GM23338 (cell line): ENCODE data around the gene ETV1. TPM values are rescaled to one million over a fixed set of nuclear protein-coding genes. Genes with fewer than 3 reads are reported as not detected.

ENCODE experiments used
- ATAC-seq: fragments of 200-7000 bp; cut with Tn5 transposase; 3 replicates; pipeline ENCODE4 v1.9.1; 2020
- DNase-seq: peaks from one replicate; pipeline ENCODE4 v3.0.0-alpha.2; 2015; ENCODE audit warnings: low spot score
- H2AFZ ChIP-seq: fragments of 200-600 bp; sonication (generic); 2 replicates; pipeline ENCODE4 v1.8.0; 2016; ENCODE audit warnings: antibody characterized with exemption, mild to moderate bottlenecking, moderate library complexity
- H3F3A ChIP-seq: fragments of 200-600 bp; sonication (generic); replicated peaks from 2 replicates; pipeline ENCODE4 v1.8.0; 2017; ENCODE audit warnings: antibody characterized with exemption, mixed run types, low read depth
- H3K27ac ChIP-seq: fragments of 200-600 bp; sonication (generic); 2 replicates; pipeline ENCODE4 v1.6.1; 2016; ENCODE audit warnings: low read depth
- H3K27me3 ChIP-seq: fragments of 200-600 bp; sonication (generic); 2 replicates; pipeline ENCODE4 v1.8.0; 2016; ENCODE audit warnings: mild to moderate bottlenecking, mixed run types, moderate library complexity; ENCODE audit not compliant: insufficient read depth
- H3K36me3 ChIP-seq: fragments of 200-600 bp; sonication (generic); 2 replicates; pipeline ENCODE4 v1.8.0; 2016; ENCODE audit warnings: mild to moderate bottlenecking; ENCODE audit not compliant: insufficient read depth
- H3K4me1 ChIP-seq: fragments of 200-600 bp; sonication (generic); 2 replicates; pipeline ENCODE4 v1.8.0; 2016; ENCODE audit warnings: mild to moderate bottlenecking, moderate library complexity; ENCODE audit not compliant: insufficient read depth
- H3K4me2 ChIP-seq: fragments of 200-600 bp; sonication (generic); 2 replicates; pipeline ENCODE4 v1.7.1; 2017; ENCODE audit warnings: mixed run types
- H3K4me3 ChIP-seq: fragments of 200-600 bp; sonication (generic); 2 replicates; pipeline ENCODE4 v1.6.1; 2016; ENCODE audit warnings: mixed run types
- H3K79me2 ChIP-seq: fragments of 200-600 bp; sonication (generic); replicated peaks from 2 replicates; pipeline ENCODE4 v1.8.0; 2017; ENCODE audit warnings: mild to moderate bottlenecking; ENCODE audit not compliant: insufficient read depth
- H3K9me2 ChIP-seq: fragments of 200-600 bp; sonication (generic); 2 replicates; pipeline ENCODE4 v1.8.0; 2017; ENCODE audit not compliant: insufficient read depth
- H4K20me1 ChIP-seq: fragments of 200-600 bp; sonication (generic); replicated peaks from 2 replicates; pipeline ENCODE4 v1.8.0; 2017; ENCODE audit warnings: mild to moderate bottlenecking; ENCODE audit not compliant: insufficient read depth
- H3K27ac Mint-ChIP-seq: 2 replicates; pipeline ENCODE4 v1.8.0; 2020; ENCODE audit warnings: inconsistent platforms, mild to moderate bottlenecking, moderate library complexity, mixed read lengths
- H3K27me3 Mint-ChIP-seq: 3 replicates; pipeline ENCODE4 v1.8.0; 2022; ENCODE audit warnings: low read depth, mild to moderate bottlenecking, moderate library complexity, mixed read lengths, inconsistent platforms; ENCODE audit not compliant: insufficient read depth, poor library complexity
- H3K36me3 Mint-ChIP-seq: 3 replicates; pipeline ENCODE4 v1.8.0; 2021; ENCODE audit warnings: low read depth, mild to moderate bottlenecking, inconsistent platforms, moderate library complexity, mixed read lengths
- H3K4me1 Mint-ChIP-seq: 3 replicates; pipeline ENCODE4 v1.8.0; 2020; ENCODE audit warnings: mild to moderate bottlenecking, inconsistent platforms, mixed read lengths
- H3K4me3 Mint-ChIP-seq: 3 replicates; pipeline ENCODE4 v1.8.0; 2021; ENCODE audit warnings: moderate library complexity, mild to moderate bottlenecking, inconsistent platforms, mixed read lengths
- H3K9me3 Mint-ChIP-seq: 3 replicates; pipeline ENCODE4 v1.8.0; 2020; ENCODE audit warnings: moderate library complexity, mild to moderate bottlenecking, inconsistent platforms, mixed read lengths
- ETS1 ChIP-seq: IDR thresholded peaks from 2 replicates; pipeline ENCODE4 v1.6.1; 2016; ENCODE audit warnings: antibody characterized with exemption
- EZH2 ChIP-seq: fragments of 200-600 bp; sonication (generic); IDR thresholded peaks from one replicate; pipeline ENCODE4 v1.8.0; 2017; ENCODE audit warnings: antibody characterized with exemption, mild to moderate bottlenecking, low read depth; ENCODE audit not compliant: unreplicated experiment
- EZH2phosphoT487 ChIP-seq: fragments of 200-600 bp; sonication (generic); IDR thresholded peaks from one replicate; pipeline ENCODE4 v1.8.1; 2018; ENCODE audit warnings: antibody characterized with exemption; ENCODE audit not compliant: unreplicated experiment
- NANOG ChIP-seq: IDR thresholded peaks from 2 replicates; pipeline ENCODE4 v1.6.1; 2016; ENCODE audit warnings: antibody characterized with exemption, borderline replicate concordance
- POLR2AphosphoS5 ChIP-seq: IDR thresholded peaks from 2 replicates; pipeline ENCODE4 v1.6.1; 2016; ENCODE audit warnings: antibody characterized with exemption, low read depth
- STAT1 ChIP-seq: IDR thresholded peaks from one replicate; pipeline ENCODE4 v1.6.1; 2016; ENCODE audit warnings: antibody characterized with exemption; ENCODE audit not compliant: unreplicated experiment
- ZNF114 ChIP-seq: fragments of 250-450 bp; sonication (Bioruptor Pico); IDR thresholded peaks from 2 replicates; pipeline ENCODE4 v1.5.0; 2020; ENCODE audit warnings: mild to moderate bottlenecking, moderate library complexity
- ZNF331 ChIP-seq: fragments of 250-450 bp; sonication (Bioruptor Pico); IDR thresholded peaks from 2 replicates; pipeline ENCODE4 v1.5.0; 2020; ENCODE audit warnings: low read depth, mild to moderate bottlenecking, moderate library complexity
- ZNF462 ChIP-seq: fragments of 250-450 bp; sonication (Bioruptor Pico); IDR thresholded peaks from 2 replicates; pipeline ENCODE4 v1.5.0; 2020; ENCODE audit warnings: mild to moderate bottlenecking, moderate library complexity
- polyA plus RNA-seq: library from polyadenylated mRNA; unstranded; fragments of >200 nt; fragmentation: Nextera tagmentation; extraction: Ambion mirVana; gene quantifications from 2 replicates; pipeline ENCODE4 v1.2.1, GENCODE V29; 2016
- total RNA-seq: library from RNA; depleted of rRNA; stranded (reverse); fragments of >200 nt; shearing (Covaris generic); gene quantifications from 2 replicates; pipeline ENCODE4 v1.2.3, GENCODE V29; 2014

ETV1 gene
- total and polyA plus RNA-seq, 2 experiments from 2014 or later: 49.4 to 61.9 TPM

GRCh38 chr7:13988065-13988464, 1.4 kb downstream of the ETV1 start (continued):
- no peak for TF ChIP-seq ZNF462 (CRISPR knock-in tag)
- no peak for TF ChIP-seq ZNF331 (CRISPR knock-in tag)
- no peak for TF ChIP-seq ETS1
- no peak for TF ChIP-seq EZH2phosphoT487

GRCh38 chr7:13987395-13987794, 2.1 kb downstream of the ETV1 start:
- Mint-ChIP-seq H3K27me3 (no peaks in the 10 kb centered on the region), H3K4me1 (peaks cover 30% of the 10 kb centered on the region), H3K36me3 (peaks cover 13% of the 10 kb centered on the region; the same call in 2 of the 3 replicates), H3K9me3 (no peaks in the 10 kb centered on the region), H3K4me3 (no peak overlapping the region), H3K27ac (no peak overlapping the region)
- TF ChIP-seq NANOG: no peak
- no peak for TF ChIP-seq ZNF331 (CRISPR knock-in tag)
- TF ChIP-seq ETS1: no peak
- TF ChIP-seq ZNF114 (CRISPR knock-in tag): no peak
- TF ChIP-seq EZH2: no peak
- TF ChIP-seq STAT1: no peak
- TF ChIP-seq POLR2AphosphoS5: no peak
- Histone ChIP-seq H3K27ac (no peak overlapping the region; the same call in 1 of the 2 replicates), H3K27me3 (no peaks in the 10 kb centered on the region), H4K20me1 (no peaks in the 10 kb centered on the region), H3K9me2 (no peaks in the 10 kb centered on the region), H3K4me3 (peak overlapping the region; percentile 67), H3K36me3 (no peaks in the 10 kb centered on the region), H3K4me2 (peak overlapping the region; percentile 93), H3K4me1 (peaks cover 46% of the 10 kb centered on the region), H3K79me2 (peaks cover 50% of the 10 kb centered on the region), H3F3A (peaks cover 2% of the 10 kb centered on the region; the same call in 1 of the 2 replicates), H2AFZ (no peak overlapping the region)
- ATAC-seq (no peak), DNase-seq (no peak)
